Astrocyte of the hippocampus (primary cell): Measurements from ENCODE around the gene RNF215.
A peak's percentile ranks its signal among the peaks of the same experiment; 100 is the strongest.

Experiments used
- DNase-seq: peaks from one replicate; pipeline ENCODE4 v3.0.0; 2011; ENCODE audit warnings: low read depth, low spot score

Gene RNF215

DNA sequence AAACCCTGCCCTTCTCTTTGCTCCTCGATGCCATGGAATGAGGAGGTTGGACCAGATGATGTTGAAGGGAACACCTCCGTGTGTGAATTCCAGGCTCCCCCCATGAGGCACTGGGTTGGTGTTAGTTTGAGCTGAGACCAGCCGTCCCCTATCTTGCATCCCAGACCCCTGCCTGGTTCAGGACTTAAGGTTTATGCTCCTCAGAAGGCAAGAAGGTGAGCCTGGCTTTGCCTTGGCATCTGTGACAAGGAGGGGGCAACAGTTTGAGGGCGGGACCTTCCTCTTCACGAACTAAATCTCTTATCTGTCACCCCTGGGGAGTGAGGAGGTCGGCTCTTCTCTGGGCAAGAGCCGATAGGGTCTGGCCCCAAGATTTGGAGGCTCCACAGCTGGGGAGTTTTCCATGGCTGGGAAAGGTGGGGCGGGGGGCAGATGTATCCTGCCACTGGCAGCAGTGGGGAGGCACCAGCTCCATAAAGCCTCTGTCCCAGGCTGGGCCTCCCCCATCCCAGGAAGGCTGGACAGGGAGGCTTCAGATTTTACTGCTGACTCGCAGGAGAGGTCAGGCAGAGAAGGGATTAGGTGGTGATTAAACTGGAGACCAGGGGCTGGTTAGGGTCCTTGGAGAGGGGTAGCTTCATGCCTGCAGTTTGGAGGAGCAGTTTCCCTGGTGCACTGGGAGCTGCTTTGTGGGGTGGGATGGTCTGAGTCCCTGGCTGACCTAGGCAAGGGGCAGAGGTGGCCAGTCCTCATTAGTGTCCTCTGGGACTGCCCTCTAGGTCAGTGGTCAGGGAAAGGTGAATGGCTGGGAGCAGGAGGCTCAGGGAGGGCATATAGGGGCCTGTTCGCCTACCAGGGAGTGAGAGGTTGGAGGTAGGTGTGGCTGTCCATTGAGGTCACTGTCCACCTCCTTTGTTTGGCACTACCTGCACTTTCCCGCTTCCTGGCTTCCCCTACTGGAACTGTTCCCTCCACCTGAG, 10.7 kb upstream of the RNF215 start:
- no peak for DNase-seq

DNA sequence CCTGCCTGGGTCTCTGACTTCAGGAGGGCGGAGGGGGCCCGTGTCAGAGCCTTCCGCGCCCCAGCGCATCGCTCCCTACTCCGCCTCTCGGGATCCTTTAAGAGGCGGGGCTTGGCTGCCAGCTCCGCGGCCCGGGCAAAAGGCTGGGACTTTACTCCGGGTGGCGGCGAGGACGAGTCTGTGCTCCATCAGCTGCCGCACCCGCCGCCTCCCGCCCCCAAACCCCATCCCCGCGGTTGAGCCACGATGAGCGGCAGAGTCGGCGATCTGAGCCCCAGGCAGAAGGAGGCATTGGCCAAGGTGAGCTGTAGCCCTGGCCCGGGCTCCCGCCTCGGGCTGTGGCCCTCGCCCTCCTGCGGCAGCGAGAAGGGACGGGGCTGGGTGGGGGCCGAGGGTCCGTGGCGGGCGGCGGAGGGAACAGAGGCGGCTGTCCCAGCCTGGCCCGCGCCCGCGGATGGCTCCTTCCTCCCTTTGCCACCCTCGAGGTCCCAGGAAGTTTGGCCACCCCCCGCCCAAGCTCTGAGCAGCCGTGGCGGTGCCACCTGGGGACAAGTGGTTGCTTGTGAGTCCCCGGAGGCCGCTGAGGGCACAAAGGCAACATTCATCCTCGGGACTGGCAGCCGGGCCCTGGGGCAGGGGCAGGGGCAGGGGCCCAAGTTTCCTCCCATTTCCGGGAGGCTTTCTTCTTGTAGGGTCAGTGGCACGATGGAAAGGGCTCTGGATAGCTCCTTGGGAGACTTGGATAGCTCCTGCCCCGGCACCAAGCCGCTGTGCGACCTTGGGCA, 9.9 kb upstream of the RNF215 start, which contains the start of gene SEC14L2:
TSS of gene SEC14L2 (plus strand) at position 148 of the 785 bp plus-strand sequence. CDS start at position 247, 99 bp downstream.
- DNase-seq, result peak; percentile 80

DNA sequence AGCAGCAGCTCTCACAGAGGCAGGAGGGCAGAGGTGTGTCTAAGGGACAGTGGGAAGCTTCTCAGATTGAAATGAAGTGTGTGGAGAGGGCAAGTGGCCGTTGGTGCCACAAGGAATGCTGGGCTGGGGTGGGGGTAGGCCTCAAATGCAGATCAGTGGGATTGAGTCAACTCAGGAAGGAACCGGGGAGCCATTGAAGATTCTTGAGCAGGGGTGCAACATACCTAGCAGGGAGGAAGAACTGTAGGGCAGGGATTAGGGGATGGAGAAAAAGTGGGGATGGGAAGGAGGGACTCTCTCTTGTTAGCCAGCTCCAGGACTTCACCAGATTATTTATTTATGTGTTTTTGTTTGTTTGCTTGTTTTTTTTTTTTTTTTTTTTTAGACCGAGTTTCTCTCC, 6.7 kb upstream of the RNF215 start:
- no peak for DNase-seq

DNA sequence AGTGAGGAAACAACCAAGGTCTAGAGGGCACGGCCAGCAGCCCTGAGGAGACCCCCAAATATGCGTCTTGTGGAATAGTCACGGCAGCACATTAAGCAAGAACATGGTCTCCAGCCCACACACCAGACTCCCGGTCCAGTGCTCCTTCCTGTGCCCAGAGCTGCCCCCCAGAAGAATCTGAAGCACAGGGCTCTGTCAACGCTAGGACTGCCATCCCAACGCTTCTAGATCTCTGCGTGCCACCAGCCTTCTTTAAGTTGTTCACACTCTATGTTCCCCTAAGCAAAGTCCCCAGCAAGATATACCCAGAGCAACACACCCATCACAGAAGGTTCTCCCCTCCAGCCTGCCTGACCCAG, 6.1 kb upstream of the RNF215 start:
- DNase-seq, result no peak

GRCh38 chr22:30392661-30393321, 5.6 kb upstream of the RNF215 start:
- DNase-seq, result no peak

GRCh38 chr22:30390974-30391691, 3.9 kb upstream of the RNF215 start:
- peak; percentile 87 for DNase-seq

- DNase-seq, result no peak
Measured at GRCh38 chr22:30386608-30386959, 627 bp downstream of the RNF215 start.

DNA sequence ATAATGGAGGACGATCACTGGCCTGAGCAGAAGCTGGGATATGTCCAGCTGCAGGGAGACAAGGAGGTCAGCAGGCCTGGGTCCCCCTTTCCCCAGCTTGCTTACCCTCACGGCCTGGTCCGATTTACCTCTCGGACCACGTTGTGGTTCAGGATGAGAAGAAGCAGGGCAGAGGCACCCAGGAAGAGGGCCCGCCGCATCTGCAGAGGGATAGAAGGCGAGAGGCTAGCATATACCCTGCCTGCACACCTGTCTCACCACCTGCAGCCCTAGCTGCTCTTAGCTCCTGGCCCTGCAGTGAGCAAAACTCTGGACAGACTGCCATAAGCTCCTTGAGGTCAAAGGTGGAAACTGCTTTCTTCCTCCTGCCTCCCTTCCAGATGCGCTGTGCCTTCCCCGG, 1.3 kb downstream of the RNF215 start:
- DNase-seq, result no peak

DNA sequence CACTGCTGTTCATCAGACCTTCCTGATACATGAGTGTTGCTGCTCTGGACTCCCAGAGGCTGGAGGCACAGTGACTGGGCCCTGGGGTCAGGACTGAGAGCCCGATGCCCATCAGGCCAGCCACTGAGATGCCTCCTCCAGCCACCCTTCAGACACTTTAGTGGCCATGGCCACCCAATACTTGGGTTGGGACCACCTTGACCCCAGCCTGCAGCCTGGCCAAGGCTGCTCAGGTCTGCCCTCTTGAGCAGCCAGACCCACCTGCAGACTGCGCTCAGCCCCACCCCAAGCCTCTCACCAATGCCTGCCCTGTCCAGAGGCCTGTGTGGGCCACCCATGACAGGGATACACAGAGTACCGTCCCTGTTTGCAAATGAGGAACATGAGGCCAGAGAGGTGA, 4.2 kb downstream of the RNF215 start:
- no peak for DNase-seq

DNA sequence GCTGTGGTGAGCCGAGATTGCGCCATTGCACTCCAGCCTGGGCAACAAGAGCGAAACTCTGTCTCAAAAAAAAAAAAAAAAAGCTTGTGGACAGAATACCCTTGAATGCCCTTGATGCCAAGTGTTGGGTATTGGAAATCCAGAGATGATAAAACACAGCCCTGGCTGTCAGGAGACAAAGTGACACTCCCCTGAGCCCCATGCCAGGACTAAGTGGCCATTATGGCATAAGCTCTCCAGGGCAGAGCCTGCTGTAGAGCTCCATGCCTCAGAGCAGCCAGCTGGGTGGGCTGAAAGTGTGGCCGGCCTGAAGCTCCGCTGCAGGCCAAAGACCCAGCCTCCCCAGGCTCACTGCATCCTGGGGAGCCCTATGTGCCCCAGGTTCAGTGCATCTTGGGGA, 4.9 kb downstream of the RNF215 start:
- DNase-seq, result no peak

- no peak for DNase-seq
Measured at GRCh38 chr22:30381264-30381663, 5.9 kb downstream of the RNF215 start.

DNA sequence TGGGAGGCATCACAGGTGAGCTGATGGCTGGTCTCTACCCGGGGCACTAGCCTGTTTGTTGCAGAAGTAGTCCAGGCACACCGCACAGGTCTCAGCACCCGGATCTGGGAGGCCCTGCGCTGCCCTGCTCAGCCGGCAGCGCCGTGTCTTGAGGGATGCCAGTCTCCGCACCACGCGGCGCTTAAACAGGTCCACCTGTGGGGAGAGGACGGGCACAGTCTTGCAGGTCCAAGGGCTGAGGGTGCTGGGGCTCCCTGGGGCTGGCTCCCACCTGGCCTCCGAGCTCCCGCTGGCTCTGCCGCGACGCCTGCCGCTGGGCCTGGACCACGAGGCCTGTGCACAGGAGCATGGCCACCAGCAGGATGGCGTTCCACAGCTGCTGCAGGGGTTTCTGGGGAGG, 7.2 kb downstream of the RNF215 start:
- DNase-seq, result no peak

DNA sequence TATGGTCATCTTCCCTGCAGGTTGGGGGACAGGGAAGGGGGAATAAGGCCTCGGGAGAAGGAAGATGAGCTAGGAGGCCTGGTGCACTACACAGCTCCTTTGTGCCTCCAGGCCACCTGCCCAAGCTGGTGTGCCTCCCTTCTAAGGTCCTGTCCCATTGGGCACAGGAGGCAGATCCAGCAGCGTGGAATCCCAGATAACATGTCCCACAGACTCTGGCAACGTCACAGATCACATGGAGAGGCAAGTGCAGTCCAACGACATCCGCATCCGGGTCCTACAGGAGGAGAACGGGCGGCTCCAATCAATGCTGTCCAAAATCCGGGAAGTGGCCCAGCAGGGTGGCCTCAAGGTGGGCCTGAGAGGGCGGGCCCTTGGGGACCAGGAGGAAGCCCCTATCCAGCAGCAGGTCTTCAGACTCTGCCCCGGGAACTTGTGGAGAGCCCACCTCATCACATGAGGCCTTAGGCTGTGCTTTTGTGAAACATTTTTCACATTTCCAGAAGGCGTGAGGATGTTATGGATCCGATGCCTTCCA, 11.8 kb downstream of the RNF215 start:
- DNase-seq, result no peak

GRCh38 chr22:30373331-30374325, 13.6 kb downstream of the RNF215 start:
- DNase-seq, result no peak

DNA sequence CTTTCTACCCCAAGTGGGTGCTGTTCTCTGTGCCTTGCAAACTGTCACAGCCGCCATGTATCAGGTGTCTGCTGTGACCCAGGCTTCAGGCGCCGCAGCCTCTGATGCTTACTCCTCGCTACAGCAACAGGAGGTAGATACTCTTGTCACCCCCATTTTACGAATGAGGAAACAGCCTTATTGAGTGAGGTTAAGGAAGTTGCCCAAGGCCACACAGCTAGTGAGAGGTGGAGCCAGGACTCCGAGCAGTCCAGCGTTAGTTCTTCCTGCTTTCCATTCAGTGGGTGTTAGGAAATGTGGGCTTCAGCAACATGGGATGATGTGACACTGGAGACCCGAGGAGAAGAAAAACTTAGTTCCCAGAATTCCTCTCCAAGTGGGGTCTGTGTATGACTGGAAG, 14.3 kb downstream of the RNF215 start:
- DNase-seq, result no peak

GRCh38 chr22:30371981-30372380, 15.2 kb downstream of the RNF215 start:
- DNase-seq, result no peak

DNA sequence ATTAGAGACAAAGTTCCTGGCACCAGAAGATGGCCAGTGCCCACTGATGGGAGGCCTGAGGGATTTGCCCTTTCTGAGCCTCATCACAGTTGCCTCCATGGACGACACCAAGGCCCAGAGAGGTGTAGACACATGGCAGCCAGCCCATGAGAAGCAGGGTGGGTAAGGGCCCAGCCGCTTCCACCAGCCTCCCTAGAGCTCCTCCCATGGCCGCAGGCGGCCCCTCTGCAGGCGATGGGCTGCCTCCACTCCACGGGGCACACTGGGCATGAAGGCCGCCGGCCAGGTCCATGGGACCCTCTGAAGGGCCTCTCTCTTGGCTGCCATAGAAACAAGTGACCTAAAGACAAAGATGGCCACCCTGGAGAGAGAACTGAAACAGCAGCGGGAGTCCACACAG, 15.9 kb downstream of the RNF215 start:
- no peak for DNase-seq

- no peak for DNase-seq
Measured at GRCh38 chr22:30370641-30371230, 16.5 kb downstream of the RNF215 start.

- no peak for DNase-seq
Measured at GRCh38 chr22:30368420-30368819, 18.8 kb downstream of the RNF215 start.

- no peak for DNase-seq
Measured at GRCh38 chr22:30365891-30366290, 21.3 kb downstream of the RNF215 start.
